ENCODE data around the gene MYLK. TPM values are rescaled to one million over a fixed set of nuclear protein-coding genes. Genes with fewer than 3 reads are reported as not detected.

MYLK gene
- polyA plus RNA-seq, 6 donors from 2014 or later = 0.93 to 5.7 (median 2.1) TPM

DNA sequence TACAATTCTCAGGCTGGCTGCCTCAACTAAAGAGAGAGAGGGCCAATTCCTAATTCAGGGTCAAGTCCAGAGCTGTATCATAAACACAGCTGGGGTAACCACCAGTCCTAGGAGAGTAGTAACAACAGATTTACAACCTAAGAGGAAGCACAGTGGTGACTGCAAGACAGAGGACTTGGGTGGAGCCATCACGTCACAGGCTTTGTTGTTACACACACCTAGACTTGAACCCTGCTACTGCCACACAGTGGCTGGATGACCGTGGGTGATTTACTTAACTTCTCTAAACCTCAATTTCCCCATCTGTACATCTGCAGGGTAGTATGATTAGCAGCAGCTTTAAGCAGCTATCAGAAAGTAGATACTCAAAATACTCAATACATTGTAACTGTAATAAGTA is 78.6 kb downstream of the MYLK start:
- Mint-ChIP-seq H3K36me3 (no peaks in the 10 kb centered on the region), H3K9me3 (peaks cover 0 to 2% (median 0%) of the 10 kb centered on the region in 7 donors), H3K27ac (no peak overlapping the region), H3K27me3 (no peaks in the 10 kb centered on the region), H3K4me1 (no peaks in the 10 kb centered on the region), H3K4me3 (no peak overlapping the region)
- no peak for DNase-seq
- ATAC-seq (ENCODE audit: low read depth in 2 of 2) = no peak

DNA sequence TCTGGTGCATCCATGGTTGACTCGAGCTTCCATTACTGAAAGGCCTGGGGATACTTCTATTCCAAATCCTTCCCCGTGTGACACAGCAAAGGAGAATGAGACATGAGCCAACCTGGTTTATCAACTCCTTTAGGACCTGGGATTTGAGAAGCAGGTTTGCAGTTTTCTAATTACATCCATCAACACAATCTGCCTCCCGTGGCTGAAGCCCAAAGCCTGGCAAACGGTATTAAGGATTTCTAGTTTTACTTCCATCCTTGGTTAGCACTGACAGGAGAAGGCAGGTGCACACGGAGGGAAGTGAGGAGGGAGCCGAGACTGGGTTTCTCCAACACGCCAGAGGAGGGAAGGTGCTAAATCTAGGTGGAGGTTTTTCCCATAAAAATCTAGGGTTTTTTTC is 79.0 kb downstream of the MYLK start:
- DNase-seq (no peak), ATAC-seq (ENCODE audit: low read depth in 2 of 2) (no peak)
- Mint-ChIP-seq H3K9me3 (peaks cover 0 to 2% (median 0%) of the 10 kb centered on the region in 7 donors), H3K27me3 (no peaks in the 10 kb centered on the region), H3K4me1 (no peaks in the 10 kb centered on the region), H3K4me3 (no peak overlapping the region), H3K27ac (no peak overlapping the region), H3K36me3 (no peaks in the 10 kb centered on the region)

DNA sequence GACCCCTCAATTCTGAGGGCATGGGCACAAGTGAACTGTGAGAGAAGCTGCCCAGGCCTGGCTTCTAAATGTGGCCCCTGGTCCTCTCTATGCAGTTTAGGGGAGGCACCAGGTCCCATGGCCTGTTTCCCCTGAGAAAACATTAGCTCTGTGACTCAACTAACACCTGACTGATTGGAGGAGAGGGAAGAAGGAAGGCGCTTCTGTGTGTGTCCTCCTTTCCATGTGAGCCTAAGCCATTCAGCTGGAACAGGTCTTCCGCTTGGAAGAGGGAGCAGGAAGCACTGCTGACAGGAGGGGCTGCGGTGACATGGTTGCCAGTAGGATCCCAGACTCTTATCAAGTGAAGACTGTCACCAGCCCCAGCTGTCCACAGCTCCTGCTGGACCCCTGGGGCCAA is 79.5 kb downstream of the MYLK start:
- Mint-ChIP-seq H3K36me3 (no peaks in the 10 kb centered on the region), H3K27ac (no peak overlapping the region), H3K9me3 (peaks cover 0 to 2% (median 0%) of the 10 kb centered on the region in 7 donors), H3K27me3 (no peaks in the 10 kb centered on the region), H3K4me3 (no peak overlapping the region), H3K4me1 (no peaks in the 10 kb centered on the region)
- DNase-seq (no peak), ATAC-seq (ENCODE audit: low read depth in 2 of 2) (no peak)

DNA sequence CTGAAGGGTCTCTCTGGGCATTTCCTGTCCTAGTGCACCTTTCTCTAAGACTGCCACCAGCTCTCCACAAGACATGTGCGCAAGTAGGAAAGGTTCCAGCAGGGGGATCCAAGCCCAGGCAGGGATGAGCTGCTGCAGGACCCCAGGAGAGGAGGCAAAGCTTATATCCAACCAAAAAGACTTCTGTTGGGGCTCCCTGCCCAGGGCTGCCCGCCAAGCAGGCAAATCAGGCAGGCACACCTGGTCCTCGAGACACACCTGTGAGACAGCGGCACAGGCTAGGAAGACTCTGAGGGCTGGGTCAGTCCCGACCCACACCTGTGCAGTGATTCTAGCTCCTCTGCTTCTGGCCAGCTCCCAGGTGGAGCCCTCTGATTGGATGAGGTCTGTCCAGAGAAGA is 80.6 kb downstream of the MYLK start:
- H3K9me3 Mint-ChIP-seq = peaks cover 0 to 2% (median 0%) of the 10 kb centered on the region in 7 donors
- H3K27me3 Mint-ChIP-seq = no peaks in the 10 kb centered on the region
- ATAC-seq (ENCODE audit: low read depth in 2 of 2) (no peak), DNase-seq (no peak)
- no peaks in the 10 kb centered on the region for H3K4me1 Mint-ChIP-seq
- H3K27ac Mint-ChIP-seq = no peak overlapping the region
- no peaks in the 10 kb centered on the region for H3K36me3 Mint-ChIP-seq
- no peak overlapping the region for H3K4me3 Mint-ChIP-seq

DNA sequence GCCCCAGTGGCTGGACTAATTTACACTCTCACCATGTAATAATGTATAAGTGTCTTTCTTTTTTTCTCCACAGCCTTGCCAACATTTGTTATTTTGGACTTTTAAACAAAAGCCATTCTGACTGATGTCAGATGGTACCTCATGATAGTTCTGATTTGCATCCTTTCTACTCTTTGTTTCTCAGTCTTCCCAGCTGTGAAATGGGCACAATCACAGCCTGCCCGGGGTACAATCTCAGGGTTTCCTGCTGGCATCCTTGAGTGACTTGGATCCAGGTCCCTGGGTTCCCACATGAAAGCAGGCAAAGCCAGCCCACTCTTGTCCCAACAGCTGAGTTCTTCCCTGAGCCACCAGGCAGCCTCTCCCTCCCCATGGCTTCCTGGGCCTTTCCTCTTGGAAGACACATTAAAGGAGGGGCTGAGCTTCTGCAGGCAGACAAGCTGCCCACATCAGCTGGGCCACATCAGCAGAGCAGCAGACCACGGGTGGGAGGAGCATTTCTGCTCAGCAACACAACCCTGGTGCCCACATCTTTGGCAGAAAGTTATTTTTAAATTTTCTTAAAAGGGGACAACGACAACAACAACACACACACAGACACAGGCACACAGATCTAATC is 82.0 kb downstream of the MYLK start:
- Mint-ChIP-seq H3K36me3 (no peaks in the 10 kb centered on the region), H3K4me3 (no peak overlapping the region), H3K27me3 (no peaks in the 10 kb centered on the region), H3K27ac (no peak overlapping the region), H3K9me3 (peaks cover 0 to 2% (median 0%) of the 10 kb centered on the region in 7 donors), H3K4me1 (no peaks in the 10 kb centered on the region)
- ATAC-seq (ENCODE audit: low read depth in 2 of 2) = no peak
- no peak for DNase-seq

DNA sequence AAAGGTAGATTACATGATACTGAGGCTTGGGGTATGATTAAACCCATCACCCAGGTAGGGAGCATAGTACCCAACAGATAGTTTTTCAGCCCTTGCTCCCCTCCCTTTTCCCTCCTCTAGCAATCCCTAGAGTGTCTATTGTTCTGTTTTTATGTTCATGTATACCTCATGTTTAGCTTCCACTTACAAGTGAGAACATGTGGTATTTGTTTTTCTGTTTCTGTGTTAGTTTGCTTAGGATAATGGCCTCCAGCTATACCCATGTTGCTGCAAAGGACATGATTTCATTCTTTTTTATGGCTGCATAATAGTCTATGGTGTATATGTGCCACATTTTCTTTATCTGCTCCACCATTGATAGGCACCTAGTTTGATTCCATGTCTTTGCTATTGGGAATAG is 82.7 kb downstream of the MYLK start:
- H3K4me3 Mint-ChIP-seq = no peak overlapping the region
- H3K4me1 Mint-ChIP-seq = no peaks in the 10 kb centered on the region
- no peak for ATAC-seq (ENCODE audit: low read depth in 2 of 2)
- no peak for DNase-seq
- peaks cover 0 to 2% (median 0%) of the 10 kb centered on the region in 7 donors for H3K9me3 Mint-ChIP-seq
- no peaks in the 10 kb centered on the region for H3K27me3 Mint-ChIP-seq
- H3K27ac Mint-ChIP-seq = no peak overlapping the region
- H3K36me3 Mint-ChIP-seq = no peaks in the 10 kb centered on the region

DNA sequence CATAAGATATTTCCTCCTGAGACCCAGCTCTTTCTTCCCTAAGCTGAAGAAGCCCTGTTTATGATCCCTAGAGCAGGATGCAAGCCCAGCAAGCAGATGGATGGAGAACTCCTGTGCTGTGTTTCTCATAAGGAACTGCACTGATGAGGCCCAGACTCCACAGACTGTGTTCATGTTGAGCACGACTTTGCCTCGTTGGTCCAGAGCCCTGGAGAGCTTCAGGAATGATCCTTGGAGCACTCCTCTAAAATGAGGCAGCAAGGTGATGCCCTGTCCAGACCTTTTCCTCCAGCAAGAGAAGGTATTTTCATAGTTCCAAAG is 83.8 kb downstream of the MYLK start:
- Mint-ChIP-seq H3K4me1 (no peaks in the 10 kb centered on the region), H3K27me3 (no peaks in the 10 kb centered on the region), H3K9me3 (peaks cover 0 to 2% (median 0%) of the 10 kb centered on the region in 7 donors), H3K36me3 (no peaks in the 10 kb centered on the region), H3K27ac (no peak overlapping the region), H3K4me3 (no peak overlapping the region)
- DNase-seq = no peak
- no peak for ATAC-seq (ENCODE audit: low read depth in 2 of 2)

DNA sequence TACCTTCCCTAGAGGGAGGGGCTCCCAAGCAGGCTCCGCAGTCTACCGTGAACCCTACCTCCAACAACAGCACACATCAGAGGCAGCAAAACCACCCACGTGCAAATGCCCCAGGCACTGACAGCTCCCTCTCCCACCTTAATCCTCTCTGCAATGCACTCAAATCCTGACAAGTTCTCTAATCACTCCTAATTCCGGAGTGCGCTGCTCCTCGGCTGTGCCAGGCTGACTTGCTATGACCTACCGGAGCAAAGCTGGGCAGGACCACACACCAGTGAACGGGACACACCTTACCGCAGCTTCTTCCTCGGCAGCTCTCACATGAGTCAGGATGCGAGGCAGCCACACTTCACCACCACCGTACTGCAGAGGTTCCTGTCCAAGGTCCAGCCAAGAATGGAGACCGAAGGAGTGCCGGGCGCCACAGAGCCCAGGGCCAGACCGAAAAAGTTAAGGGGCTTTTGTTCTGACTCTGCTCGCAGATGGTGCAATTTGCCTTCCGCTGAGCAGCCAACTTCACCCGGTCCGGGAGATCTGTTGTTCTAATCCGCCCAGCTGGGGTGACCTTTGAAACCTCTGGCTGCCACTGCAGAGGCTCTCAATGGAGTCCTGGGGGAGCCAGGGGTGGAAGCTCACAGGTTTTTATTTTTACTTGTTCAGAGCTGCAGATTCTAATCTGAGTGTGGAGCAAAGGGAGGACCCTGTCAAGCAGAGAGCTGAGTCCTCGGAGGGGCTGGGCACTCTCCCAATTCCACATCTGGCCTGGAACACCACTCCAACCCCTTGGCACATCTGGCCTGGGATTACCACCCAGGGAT is 84.4 kb downstream of the MYLK start:
- H3K36me3 Mint-ChIP-seq = no peaks in the 10 kb centered on the region
- H3K27ac Mint-ChIP-seq = no peak overlapping the region
- ATAC-seq (ENCODE audit: low read depth in 2 of 2) = no peak
- no peak overlapping the region for H3K4me3 Mint-ChIP-seq
- H3K9me3 Mint-ChIP-seq = peaks cover 0 to 2% (median 0%) of the 10 kb centered on the region in 7 donors
- H3K4me1 Mint-ChIP-seq = no peaks in the 10 kb centered on the region
- no peak for DNase-seq
- H3K27me3 Mint-ChIP-seq = no peaks in the 10 kb centered on the region

DNA sequence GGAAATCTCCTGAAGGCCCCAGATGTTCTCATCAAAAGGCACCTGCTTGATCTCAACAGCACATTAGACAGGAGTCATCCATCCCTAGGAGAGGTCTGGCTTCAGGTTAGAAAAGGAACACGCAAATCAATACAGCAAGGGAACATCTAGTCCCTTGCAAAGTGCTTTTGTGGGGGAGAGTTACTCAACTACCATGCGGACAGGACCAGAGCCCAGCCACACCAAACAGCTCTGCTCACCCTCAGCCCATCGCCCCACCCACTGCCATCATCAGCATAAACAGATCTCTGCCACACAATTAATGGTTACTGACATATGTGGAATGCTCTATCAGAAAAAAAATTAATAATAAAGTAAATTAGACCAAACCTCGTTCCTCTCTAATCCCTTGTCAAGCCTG is 85.6 kb downstream of the MYLK start:
- H3K4me3 Mint-ChIP-seq = no peak overlapping the region
- H3K9me3 Mint-ChIP-seq = peaks cover 0 to 2% (median 0%) of the 10 kb centered on the region in 7 donors
- H3K27me3 Mint-ChIP-seq = no peaks in the 10 kb centered on the region
- H3K4me1 Mint-ChIP-seq = no peaks in the 10 kb centered on the region
- H3K36me3 Mint-ChIP-seq = no peaks in the 10 kb centered on the region
- H3K27ac Mint-ChIP-seq = no peak overlapping the region
- ATAC-seq (ENCODE audit: low read depth in 2 of 2) (no peak), DNase-seq (no peak)

DNA sequence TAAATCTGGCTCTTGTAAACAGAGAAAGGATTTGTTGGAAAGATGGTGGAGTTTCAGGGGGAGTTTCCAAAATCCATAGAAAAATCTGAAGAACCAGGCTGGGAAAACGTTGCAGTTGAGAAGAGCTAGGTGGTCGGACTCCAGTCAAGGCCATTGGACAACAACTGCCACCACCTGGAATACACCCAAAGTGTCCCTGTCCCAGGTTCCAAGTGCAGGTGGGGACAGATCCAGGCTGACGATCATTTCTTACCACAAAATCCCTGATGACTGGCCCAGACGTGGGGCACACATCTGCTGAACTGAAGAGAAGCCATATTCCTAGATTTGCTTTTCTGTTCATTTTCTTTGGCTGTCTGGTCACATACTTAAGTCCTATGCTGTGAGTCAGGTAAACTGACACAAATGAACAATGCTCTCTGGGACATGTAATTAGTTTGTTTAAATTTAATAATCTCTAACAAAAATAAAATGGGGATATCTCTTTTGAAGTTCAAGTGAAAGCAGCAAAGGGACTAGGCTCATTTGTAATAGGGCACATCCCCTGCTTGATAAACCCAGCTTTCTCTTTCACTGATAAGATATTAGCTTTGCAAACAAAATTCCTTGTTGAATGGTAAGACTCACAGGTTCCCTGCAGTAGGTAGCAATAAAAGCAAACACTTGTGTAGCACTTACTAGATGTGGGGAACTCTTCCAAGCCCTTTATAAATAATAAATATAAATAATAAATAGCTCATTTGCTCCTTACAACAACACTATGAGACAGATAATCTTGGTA is 88.5 kb downstream of the MYLK start:
- no peaks in the 10 kb centered on the region for H3K27me3 Mint-ChIP-seq
- no peaks in the 10 kb centered on the region for H3K9me3 Mint-ChIP-seq
- no peaks in the 10 kb centered on the region for H3K4me1 Mint-ChIP-seq
- no peaks in the 10 kb centered on the region for H3K36me3 Mint-ChIP-seq
- no peak overlapping the region for H3K4me3 Mint-ChIP-seq
- no peak for DNase-seq
- ATAC-seq (ENCODE audit: low read depth in 2 of 2) = no peak
- H3K27ac Mint-ChIP-seq = no peak overlapping the region

DNA sequence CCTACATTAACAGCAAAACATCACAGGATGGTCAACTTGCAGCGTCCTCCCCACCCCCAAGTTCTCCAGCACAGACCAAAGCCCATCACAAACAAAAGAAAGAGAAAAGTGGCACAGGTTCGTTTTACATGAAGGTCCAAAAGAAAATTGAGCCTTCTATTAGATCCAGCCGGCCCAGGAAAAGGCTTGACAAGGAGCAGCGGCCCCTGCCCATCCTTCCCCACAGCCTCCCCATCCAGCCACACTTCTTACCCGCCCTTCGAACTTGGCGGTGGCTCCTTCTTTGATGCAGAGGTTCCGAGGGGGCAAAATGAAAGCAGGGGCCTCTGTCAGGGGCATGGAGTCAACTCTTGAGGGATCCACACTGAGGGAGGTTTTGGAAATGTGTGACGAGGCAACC is 90.7 kb downstream of the MYLK start:
- no peaks in the 10 kb centered on the region for H3K4me1 Mint-ChIP-seq
- H3K4me3 Mint-ChIP-seq = no peak overlapping the region
- no peaks in the 10 kb centered on the region for H3K9me3 Mint-ChIP-seq
- ATAC-seq (ENCODE audit: low read depth in 2 of 2) = no peak
- no peaks in the 10 kb centered on the region for H3K36me3 Mint-ChIP-seq
- H3K27me3 Mint-ChIP-seq = peaks cover 0 to 10% (median 0%) of the 10 kb centered on the region in 3 donors
- no peak overlapping the region for H3K27ac Mint-ChIP-seq
- DNase-seq = no peak

DNA sequence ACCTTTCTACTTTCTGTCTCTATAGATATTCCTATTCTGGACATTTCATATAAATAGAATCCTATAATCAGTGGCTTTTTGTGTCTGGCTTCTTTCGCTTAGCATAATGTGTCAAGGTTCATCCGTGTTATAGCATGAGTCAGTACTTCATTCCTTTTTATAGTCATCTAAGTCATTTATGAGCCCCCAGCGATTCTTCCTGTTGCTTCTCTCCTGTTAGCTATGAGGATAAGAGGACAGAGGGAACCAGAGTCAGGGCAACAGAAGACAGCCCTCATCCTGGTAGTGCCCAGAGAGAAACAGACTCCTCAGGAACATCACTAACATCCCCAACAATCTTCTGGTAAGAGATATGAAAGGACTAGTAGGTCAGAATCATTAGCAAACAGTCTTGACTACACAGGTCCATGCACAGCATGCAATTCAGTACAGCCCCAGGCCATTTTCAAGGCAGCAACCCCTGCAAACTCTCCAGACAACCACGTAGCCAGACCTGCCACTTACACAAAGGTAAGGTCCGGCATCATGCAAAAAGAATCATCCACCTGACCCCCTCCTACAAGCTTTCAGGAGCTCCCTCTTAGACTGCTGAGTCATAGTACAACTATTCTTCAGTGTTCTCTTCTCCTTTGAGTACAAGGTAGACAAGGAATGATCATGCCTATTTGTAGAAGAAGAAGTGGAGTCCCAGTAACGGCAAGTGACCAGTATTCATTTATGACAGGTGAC is 91.5 kb downstream of the MYLK start:
- Mint-ChIP-seq H3K27me3 (peaks cover 0 to 10% (median 0%) of the 10 kb centered on the region in 3 donors), H3K9me3 (no peaks in the 10 kb centered on the region)
- ATAC-seq (ENCODE audit: low read depth in 2 of 2) = no peak

DNA sequence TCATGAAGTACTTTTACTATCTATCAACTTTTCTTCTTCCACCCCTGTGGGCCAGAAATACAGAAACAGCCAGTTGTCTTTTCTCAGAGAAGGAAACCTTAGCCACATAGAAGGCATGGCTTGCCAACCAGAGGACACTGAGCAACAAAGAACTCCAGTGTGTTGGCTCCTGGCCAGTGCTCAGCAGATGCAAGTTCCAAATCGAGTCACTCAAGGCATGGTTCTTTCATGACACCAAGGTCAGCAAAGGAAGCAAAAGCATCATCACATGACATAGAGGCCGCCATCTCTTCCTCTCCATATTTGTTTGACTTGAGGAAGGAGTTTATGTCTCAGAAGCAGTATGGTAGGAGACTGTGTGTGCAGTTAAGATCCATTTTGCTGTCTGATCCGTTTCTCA is 92.2 kb downstream of the MYLK start:
- Mint-ChIP-seq H3K4me3 (no peak overlapping the region), H3K27ac (no peak overlapping the region), H3K4me1 (no peaks in the 10 kb centered on the region), H3K9me3 (no peaks in the 10 kb centered on the region), H3K36me3 (no peaks in the 10 kb centered on the region), H3K27me3 (peaks cover 0 to 10% (median 0%) of the 10 kb centered on the region in 3 donors)
- no peak for DNase-seq
- ATAC-seq (ENCODE audit: low read depth in 2 of 2) = no peak

More for the DNA sequence above, 91.5 kb downstream of the MYLK start:
- H3K36me3 Mint-ChIP-seq = no peaks in the 10 kb centered on the region
- H3K4me3 Mint-ChIP-seq = no peak overlapping the region
- H3K27ac Mint-ChIP-seq = no peak overlapping the region
- DNase-seq = no peak
- H3K4me1 Mint-ChIP-seq = no peaks in the 10 kb centered on the region

All from naive B cell (primary cell).